GM21515 (cell line): Measurements from ENCODE around the gene RHD.
"Not testable (repeated sequence)": the region's sequence is repeated elsewhere in the genome, so short reads cannot be mapped to it uniquely, and the experiment has no call there.

ENCODE experiments used
- ATAC-seq: cut with Tn5 transposase; IDR thresholded peaks from one replicate; pipeline ENCODE4 v1.9.1; 2021; ENCODE audit not compliant: unreplicated experiment

Gene RHD

DNA sequence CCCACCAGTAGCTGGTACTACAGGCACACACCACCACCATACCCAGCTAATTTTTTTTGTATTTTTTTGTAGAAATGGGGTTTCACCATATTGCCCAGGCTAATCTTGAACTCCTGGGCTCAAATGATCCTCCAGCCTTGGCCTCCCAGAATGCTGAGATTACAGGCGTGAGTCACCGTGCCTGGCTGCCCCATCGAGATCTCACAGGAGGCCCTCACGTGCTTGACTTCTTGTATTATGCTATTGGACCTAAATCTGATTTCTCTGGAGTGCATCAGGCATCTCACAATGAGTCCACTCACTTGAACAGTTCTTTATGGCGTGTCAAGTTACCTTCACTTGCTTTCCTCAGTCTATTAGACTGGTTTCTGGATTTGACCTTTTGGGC is 15.7 kb upstream of the RHD start:
- ATAC-seq: no peak

DNA sequence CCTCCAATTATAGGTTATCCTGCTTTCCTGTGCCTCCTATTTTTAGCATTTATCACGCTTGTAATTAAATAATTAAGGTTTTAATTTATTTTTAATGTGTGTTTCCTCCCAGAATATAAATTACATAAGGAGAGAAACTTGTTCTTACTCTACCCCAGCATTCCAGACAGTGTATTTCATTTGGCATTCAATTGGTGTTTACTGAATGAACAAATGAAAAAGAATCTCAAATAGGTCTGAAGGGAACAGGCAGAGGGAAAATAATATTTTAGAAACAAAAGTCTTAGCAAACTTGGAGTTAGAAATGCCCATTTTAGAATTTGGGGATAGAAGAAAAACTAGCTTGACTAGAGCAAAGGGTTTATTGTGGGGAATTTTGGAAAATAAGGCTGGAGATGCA is 15.1 kb upstream of the RHD start:
- no peak for ATAC-seq

DNA sequence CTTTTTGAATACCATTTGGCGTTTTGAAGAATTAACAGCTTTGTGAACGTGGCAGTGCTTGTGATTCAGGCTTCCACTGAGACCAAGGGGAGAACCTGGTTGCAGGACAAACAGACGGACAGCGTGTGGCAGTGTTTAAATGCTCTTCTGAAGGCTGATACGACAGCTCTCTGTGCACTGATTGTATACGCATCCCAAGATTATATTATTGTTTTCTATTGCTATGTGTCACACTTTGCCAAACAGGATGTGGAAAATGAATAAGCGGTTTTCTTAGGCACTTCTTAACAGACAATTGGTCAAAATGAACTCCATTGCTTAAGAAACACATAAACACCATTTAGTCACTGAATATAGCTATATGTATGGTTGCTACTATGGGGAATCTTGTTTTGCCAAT is 12.5 kb upstream of the RHD start:
- ATAC-seq: not testable (repeated sequence)

DNA sequence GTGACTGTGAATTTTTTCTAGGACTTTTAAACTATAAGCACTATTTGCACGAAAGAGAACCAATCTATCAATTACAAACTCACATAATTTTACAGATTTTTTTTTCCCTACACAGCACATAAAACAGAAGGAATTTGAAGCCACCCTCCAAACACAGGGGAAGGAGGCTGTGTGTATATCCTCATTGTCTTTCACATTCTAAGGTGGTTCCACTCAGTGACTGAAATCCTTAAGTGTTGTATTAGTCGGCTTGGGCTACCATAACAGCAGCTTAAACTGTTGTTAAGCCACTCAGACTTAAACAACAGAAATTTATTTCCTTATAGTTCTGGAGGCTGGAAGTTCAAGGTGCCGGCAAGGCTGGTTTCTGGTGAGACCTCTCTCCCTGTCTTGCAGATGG is 12.0 kb upstream of the RHD start:
- not testable (repeated sequence) for ATAC-seq

DNA sequence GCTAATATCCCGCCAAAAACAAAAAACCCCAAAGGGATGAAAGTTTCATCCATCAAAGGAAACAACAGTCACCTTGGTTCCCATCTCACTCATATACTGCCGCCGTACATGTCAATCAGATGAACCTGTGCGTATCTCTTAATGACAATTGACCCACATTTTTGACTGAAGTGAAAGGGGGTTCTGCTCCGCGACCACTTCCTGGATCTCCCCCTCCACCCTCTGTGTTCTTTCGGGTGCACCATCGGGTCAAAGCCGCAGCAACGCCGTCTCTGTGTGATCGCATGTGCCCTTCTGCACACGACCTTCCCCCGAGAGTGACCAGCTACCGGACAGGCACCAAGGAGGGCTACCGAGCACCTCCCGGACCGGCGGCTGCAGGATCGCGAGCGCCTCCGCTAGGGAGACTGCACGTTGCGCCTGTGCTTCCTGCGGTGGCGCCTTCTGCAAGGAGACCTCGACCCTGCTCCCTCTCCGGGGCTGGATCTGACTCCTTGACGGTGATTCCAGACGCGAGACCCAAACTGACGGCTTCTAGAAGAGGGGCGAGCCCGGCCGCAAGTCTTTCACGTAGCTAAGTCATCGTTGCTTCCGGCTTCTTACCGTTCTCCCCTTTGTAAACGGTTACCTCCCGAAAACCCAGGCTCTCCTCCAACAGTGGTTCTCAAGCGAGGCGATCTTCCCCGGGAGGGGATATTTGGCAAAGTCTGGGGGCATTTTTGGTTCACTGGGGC is 5.6 kb upstream of the RHD start:
- ATAC-seq: peak; percentile 27

DNA sequence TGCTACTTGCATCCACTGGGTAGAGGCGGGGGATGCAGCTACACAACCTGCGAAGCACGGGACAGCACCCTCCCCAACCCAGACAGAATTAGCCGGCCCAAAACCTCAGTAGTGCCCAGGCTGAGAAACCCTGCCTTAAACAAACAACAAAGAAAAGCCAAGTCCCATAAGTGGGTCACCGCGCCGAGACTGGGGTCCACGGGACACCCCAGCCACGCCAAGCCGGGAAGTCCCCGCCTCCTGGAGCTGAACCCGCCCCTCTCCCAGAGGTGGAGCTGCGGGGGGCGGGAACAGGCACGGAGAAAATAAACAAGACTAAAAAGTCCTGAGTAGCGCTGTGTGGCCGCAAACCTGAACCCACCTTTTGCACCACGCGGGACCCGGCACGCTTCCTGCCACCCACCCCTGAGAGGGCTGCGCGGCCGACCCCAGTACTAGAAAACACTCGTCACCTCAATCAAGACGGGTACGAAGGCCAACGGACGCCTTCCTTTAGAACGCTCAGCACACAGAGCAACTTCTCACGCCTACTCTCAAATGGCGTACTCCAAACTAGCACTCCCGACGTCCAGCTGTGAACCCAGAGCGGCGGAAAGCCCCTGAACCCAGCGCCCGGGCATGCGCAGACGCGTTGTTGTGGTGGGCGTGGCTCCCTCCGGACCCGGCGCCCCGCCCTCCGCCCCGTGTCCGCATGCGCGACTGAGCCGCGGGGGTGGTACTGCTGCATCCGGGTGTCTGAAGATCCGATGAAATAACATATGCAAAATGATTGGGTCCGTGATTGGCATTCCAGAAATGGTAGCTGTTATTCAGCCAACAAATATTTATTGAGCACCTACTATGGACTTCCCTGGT is 4.8 kb upstream of the RHD start:
- peak; percentile 65 for ATAC-seq

DNA sequence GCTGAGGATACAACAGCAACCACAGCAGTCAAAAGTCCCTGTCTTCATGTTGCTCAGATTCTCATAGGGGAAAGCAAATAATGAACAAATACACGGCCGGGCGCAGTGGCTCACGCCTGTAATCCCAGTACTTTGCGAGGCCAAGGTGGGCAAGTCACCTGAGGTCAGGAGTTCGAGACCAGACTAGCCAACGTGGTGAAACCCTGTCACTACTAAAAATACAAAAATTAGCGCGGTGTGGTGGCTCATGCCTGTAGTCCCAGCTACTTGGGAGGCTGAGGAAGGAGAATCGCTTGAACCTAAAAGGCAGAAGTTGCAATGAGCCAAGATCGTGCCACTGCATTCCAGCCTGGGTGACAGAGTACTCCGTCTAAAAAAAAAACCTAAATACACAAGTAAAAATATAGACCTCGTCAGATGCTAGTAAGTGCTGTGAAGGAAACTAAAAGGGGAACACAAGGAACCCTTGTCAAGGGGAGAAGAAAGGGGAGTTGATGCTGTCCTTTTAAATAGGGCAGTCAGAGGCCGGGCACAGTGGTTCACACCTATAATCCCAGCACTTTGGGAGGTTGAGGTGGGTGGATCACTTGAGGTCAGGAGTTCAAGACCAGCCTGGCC is 4.1 kb upstream of the RHD start:
- ATAC-seq: not testable (repeated sequence)

DNA sequence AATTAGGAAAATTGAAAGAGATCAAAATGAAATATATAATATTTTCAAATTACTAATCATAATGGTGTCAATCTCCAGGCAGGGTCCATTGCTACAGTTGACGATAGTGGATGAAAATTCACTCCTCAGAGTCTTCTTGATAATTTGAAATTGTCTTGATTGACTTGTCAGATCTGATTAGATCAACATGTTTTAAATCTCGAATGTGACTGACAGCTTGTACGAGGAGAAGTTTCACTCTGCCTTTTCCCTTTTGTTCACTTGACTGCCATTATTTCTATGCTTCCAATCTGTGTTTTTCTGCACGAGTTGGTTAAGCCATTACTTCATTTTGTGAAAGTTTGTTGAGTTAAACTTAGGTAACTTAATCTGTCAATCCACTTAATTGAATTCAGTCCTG is 3.3 kb downstream of the RHD start:
- ATAC-seq: not testable (repeated sequence)

DNA sequence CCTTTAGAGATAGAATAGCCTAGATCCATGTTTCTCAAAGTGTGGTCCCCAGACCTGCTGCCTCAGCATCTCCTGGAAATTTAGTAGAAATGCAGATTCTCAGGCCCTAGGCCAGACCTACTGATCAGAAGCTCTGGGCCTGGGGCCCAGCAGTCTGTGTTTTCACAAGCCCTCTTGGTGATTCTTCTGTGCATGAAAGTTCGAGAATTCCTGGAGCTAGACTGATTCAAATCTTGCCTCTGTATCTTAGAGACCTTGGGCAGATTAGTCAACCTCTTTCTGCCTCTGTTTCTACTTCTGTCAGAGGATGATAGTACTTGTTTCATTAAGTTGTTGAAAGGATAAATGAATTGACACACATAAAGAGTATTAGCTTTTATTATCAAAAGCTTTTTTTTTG is 5.0 kb downstream of the RHD start:
- not testable (repeated sequence) for ATAC-seq

DNA sequence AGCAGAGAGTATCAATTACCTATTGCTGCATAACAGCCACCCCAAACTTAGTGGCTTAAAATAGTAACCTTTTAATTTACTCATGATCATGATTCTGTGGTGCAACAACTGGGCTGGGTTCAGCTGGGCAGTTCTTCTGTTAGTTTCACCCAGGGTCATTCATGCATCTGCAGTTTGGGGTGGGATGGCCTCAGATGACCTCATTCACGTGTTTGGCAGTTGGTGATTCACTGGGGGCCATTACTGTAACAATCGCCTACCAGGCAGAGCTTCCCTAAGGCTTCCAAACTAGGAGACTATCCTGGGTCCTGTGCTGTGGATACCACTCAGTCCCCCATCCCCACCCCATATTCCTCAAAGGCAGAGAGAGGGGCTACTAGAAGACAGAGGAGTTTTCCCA is 6.0 kb downstream of the RHD start:
- not testable (repeated sequence) for ATAC-seq

DNA sequence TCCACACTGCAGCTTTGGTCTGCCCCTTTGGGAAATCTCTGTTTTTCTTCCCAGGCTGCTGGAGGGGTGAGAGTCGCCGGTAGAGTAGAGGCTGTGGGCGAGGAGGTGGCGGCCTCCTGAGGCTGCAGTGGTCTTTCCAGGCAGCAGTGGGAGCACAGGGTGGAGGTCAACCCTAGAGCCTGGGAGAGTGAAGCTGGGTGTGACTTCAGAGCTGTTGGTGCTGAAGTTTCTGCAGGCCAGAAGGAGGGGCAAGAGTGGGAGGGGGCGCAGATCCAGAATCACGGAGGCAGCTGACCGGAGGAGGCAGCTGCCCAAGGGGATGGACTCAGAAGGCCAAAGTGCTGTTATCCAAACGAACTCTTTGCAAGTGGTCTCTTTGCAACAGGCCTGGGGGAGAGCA is 6.5 kb downstream of the RHD start:
- ATAC-seq: not testable (repeated sequence)

DNA sequence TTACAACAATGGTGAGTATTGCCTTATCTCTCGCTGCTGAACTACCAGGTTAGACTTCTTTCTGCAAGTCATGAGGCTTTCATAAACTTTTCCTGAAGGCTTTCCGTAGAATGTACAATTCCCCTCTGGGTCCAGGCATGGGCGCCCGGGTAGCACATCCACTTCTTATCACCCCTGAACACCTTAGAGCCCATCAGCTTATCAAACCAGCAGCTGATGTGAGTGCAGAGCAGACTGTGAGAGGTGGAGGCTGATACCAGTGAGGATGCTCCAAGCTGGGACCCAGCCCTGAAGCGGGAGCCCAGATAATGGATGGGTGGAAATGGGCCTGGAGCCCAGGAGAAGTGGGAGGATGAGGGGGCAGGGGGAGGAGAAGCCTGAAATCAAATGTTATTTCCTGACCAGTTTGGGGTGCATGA is 7.4 kb downstream of the RHD start:
- ATAC-seq: not testable (repeated sequence)

DNA sequence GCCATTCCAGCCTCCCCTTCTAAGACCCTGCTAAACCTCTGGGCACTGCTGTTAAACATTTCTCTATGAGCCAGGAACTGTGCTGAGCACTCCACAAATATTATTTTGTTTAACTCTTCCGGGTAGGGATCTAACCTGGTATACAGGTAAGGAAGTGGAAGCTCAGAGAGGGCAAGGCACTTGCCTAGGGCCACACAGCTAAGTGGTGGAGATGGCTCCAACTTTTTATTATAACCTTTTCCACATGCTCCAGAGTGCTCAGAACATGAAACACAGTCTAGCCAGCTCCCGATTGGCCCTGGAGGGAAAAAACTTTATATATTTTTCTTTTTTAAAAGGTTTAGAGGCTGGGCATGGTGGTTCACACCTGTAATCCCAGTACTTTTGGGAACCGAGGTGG is 13.6 kb downstream of the RHD start:
- not testable (repeated sequence) for ATAC-seq

DNA sequence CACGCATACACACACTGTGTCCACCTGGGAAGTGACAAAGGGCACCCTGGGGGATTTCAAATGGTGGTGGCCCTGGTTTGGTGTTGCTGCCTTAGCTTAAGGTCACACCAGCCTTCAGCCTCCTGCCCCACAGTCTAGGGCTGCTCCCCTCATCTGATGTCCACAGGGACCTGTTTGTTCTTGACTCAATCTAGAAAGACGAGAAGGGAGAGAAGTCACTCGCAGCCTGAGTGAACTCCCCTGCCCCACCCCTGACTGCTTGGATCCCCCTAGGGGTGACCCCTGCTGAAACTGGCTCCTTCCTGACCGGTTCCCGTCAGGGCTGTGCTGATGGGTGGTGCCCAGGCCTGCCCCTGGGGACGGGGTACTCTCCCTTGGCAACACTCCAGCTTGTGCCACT is 14.9 kb downstream of the RHD start:
- ATAC-seq: not testable (repeated sequence)

DNA sequence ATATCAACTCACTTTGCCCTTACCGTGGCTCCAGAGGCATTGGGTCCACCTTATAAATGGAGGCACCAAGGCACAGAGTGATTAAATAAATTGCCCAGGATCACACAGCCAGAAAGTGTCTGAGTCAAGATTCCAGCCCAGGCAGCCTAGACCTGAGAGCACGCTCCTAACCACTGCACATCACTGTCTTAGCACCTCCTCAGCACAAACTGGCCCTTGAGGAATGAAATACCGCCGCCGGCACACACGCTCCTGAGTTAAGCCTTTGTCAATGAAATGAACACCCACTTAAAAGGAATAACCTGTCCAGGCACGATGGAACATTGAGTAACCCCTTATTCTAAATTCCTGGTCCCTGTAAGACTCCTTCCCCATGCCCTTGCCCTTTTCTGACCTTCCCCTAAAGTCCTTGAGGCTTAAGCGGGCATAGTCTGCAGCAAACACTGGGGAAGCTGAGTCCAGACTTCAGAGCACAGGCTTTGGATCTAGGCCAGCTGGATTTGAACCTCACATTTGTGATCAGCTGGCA is 16.3 kb downstream of the RHD start:
- not testable (repeated sequence) for ATAC-seq

DNA sequence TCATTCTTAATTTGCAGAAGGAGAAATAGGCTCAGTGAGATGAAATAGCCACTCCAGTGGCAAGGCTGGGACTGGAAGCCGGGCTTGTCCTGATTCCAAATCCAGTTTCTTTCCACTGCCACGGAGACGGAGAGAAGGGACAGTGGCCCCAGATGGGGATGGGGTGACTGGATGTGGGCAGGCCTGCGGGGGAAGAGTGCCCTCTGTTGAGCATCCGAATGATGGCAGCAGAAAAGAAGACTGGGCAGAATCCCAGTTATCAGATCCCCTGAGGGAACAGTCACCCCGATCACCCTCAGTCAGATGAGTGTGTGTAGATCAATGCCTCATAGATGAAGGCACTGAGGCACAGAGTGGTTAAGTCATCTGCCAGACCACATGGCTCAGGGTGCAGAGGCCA is 17.7 kb downstream of the RHD start:
- not testable (repeated sequence) for ATAC-seq

DNA sequence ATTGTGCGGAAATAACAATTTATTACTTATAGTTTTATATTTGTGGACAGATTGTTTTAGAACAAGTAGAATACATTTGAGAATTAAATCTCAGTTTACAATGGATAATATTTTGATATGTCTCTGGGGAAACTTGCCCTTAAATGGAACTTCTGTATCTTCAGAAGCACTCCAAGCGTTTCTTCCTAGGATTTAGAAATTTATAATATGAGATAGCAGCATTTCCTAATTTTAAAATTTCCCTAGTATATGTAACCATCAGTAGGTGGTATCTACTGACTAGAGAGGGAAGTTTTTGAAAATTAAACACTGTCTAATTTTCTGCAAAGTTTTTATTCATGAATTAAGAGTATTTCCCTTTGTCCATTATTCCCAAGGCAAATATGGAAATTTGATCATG is 21.1 kb downstream of the RHD start:
- not testable (repeated sequence) for ATAC-seq

DNA sequence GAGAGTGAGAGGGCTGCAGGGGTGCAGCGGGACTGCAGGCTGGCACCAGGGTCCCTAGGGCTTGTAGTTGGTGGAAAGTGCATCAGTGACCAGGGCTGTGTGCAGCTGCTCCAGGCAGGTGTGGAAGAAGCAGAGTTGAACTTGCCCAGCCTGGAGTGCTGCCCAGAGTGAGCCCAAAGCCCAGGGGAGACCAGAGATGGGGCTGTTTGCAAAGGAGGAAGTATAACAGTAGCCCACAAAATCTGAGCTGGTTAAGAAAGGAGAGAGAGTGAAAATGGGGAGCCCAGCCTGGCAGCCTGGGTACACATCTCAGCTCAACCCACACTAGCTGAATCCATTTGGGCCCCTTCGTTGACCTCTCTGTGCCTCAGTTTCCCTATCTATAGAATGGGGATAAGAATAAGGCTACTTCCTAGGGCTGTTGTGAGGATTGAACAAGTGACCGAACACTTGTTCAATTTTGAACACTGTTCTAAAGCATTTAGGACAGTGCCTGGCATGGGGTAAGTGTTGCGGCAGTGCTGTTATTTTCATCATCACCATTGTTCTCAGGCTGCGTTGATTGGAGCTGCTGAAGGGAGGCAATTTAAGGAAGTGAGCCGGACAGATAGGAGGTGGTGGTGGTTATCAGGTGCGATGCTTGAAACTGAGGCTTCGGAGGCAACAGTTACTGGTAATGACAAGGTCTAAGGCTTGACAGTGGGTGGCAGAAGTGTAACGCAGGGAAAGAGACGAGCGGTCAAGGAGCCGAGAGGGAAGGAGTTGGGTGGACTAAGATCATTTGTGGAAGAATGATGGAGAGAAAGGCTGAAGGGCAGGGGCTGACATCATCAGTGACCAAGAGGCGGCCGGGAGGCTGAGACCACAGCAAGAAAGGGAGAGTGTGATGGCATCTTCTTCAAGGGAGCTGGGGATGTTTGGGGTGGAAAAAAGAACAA is 22.8 kb downstream of the RHD start:
- ATAC-seq: not testable (repeated sequence)

DNA sequence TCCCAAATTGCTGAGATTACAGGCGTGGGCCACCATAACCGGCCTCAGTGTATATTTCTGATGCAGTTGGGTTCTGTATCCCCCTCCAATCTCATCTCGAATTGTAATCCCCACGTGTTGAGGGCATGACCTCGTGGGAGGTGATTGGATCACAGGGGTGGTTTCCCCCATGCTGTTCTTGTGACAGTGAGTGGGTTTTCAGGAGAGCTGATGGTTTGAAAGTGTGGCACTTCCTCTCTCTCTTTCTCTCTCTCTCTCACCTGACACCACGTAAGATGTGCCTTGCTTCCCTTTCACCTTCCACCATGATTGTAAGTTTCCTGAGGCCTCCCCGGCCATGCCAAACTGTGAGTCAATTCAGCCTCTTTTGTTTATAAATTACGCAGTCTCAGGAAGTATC is 24.2 kb downstream of the RHD start:
- ATAC-seq: not testable (repeated sequence)

DNA sequence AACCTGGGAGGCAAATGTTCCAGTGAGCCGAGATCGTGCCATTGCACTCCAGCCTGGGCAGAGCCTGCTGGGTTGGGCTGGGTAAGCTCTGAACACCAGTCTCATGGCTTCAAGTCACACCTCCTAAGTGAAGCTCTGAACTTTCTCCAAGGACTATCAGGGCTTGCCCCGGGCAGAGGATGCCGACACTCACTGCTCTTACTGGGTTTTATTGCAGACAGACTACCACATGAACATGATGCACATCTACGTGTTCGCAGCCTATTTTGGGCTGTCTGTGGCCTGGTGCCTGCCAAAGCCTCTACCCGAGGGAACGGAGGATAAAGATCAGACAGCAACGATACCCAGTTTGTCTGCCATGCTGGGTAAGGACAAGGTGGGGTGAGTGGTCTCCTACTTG is 28.4 kb downstream of the RHD start:
- not testable (repeated sequence) for ATAC-seq
